ENCODE measurements around the gene LYAR.

LYAR gene

GRCh38 chr4:4271912-4272311, 18.0 kb downstream of the LYAR start:
- no peaks in the 10 kb centered on the region for H3K9me3 ChIP-seq (ENCODE audit: insufficient read depth, low read depth, low read length)
- no peaks in the 10 kb centered on the region for H3K4me1 ChIP-seq (ENCODE audit: control insufficient read depth in 1 of 2, insufficient read depth in 2 of 2, low read length in 2 of 2)
- H3K79me1 ChIP-seq (ENCODE audit: low read length) = no peaks in the 10 kb centered on the region
- no peak overlapping the region for H3K9ac ChIP-seq (ENCODE audit: low read length)
- no peak overlapping the region for H3K23ac ChIP-seq (ENCODE audit: low read length)
- H2BK120ac ChIP-seq (ENCODE audit: insufficient read depth, low read length, poor library complexity) = no peak overlapping the region
- H3K79me2 ChIP-seq (ENCODE audit: control insufficient read depth, insufficient read depth, low read length, poor library complexity) = no peaks in the 10 kb centered on the region
- H3K36me3 ChIP-seq (ENCODE audit: control insufficient read depth in 1 of 2, insufficient read depth in 2 of 2, low read length in 2 of 2) = peaks cover 25 to 42% of the 10 kb centered on the region in 2 experiments
- H2AK5ac ChIP-seq (ENCODE audit: low read length) = no peak overlapping the region
- peak; percentile 40 to 75 for DNase-seq
- no peak overlapping the region for H3K27ac ChIP-seq (ENCODE audit: low read depth, low read length)
- no peak overlapping the region for H3K4me3 ChIP-seq (ENCODE audit: low read depth, low read length)
- no peak overlapping the region for H2AFZ ChIP-seq (ENCODE audit: insufficient read depth, low read length, poor library complexity)
- no peak overlapping the region for H4K8ac ChIP-seq (ENCODE audit: low read depth, low read length)
- no peak overlapping the region for H3K14ac ChIP-seq (ENCODE audit: low read length)
- no peak overlapping the region for H3K4me2 ChIP-seq (ENCODE audit: low read length)
- H3K4ac ChIP-seq (ENCODE audit: low read depth, low read length) = no peak overlapping the region
- WGBS (ENCODE audit: extremely low coverage, insufficient coverage, insufficient read length) = no CpG with 5 or more reads among the region's 10 CpGs
- no peak overlapping the region for H4K91ac ChIP-seq (ENCODE audit: low read depth, low read length)
- no peak overlapping the region for H2BK5ac ChIP-seq (ENCODE audit: low read depth, low read length, poor library complexity)
- no peak overlapping the region for H2BK12ac ChIP-seq (ENCODE audit: low read length)
- H3K18ac ChIP-seq (ENCODE audit: low read length) = no peak overlapping the region
- H4K12ac ChIP-seq (ENCODE audit: low read depth, low read length) = no peak overlapping the region
- no peaks in the 10 kb centered on the region for H3K27me3 ChIP-seq (ENCODE audit: insufficient read depth, low read length)

- Histone ChIP-seq H3K4me1 (ENCODE audit: control insufficient read depth in 1 of 2, insufficient read depth in 2 of 2, low read length in 2 of 2) (no peaks in the 10 kb centered on the region), H2AK5ac (ENCODE audit: low read length) (no peak overlapping the region), H3K9me3 (ENCODE audit: insufficient read depth, low read depth, low read length) (no peaks in the 10 kb centered on the region), H2AFZ (ENCODE audit: insufficient read depth, low read length, poor library complexity) (no peak overlapping the region), H3K36me3 (ENCODE audit: control insufficient read depth in 1 of 2, insufficient read depth in 2 of 2, low read length in 2 of 2) (peaks cover 22 to 37% of the 10 kb centered on the region in 2 experiments), H3K4ac (ENCODE audit: low read depth, low read length) (no peak overlapping the region), H2BK5ac (ENCODE audit: low read depth, low read length, poor library complexity) (no peak overlapping the region), H3K23ac (ENCODE audit: low read length) (no peak overlapping the region), H3K27ac (ENCODE audit: low read depth, low read length) (no peak overlapping the region), H3K4me3 (ENCODE audit: low read depth, low read length) (no peak overlapping the region), H4K91ac (ENCODE audit: low read depth, low read length) (no peak overlapping the region), H4K8ac (ENCODE audit: low read depth, low read length) (no peak overlapping the region), H3K14ac (ENCODE audit: low read length) (no peak overlapping the region), H3K79me2 (ENCODE audit: control insufficient read depth, insufficient read depth, low read length, poor library complexity) (no peaks in the 10 kb centered on the region), H4K12ac (ENCODE audit: low read depth, low read length) (no peak overlapping the region), H3K27me3 (ENCODE audit: insufficient read depth, low read length) (no peaks in the 10 kb centered on the region), H3K79me1 (ENCODE audit: low read length) (no peaks in the 10 kb centered on the region), H2BK12ac (ENCODE audit: low read length) (no peak overlapping the region), H3K9ac (ENCODE audit: low read length) (no peak overlapping the region), H2BK120ac (ENCODE audit: insufficient read depth, low read length, poor library complexity) (no peak overlapping the region), H3K18ac (ENCODE audit: low read length) (no peak overlapping the region), H3K4me2 (ENCODE audit: low read length) (no peak overlapping the region)
- DNase-seq = no peak
- no CpG with 5 or more reads among the region's 4 CpGs for WGBS (ENCODE audit: extremely low coverage, insufficient coverage, insufficient read length)
Measured at GRCh38 chr4:4270529-4270928, 19.4 kb downstream of the LYAR start.

- Histone ChIP-seq H2BK12ac (ENCODE audit: low read length) (no peak overlapping the region), H2BK120ac (ENCODE audit: insufficient read depth, low read length, poor library complexity) (no peak overlapping the region), H3K9me3 (ENCODE audit: insufficient read depth, low read depth, low read length) (no peaks in the 10 kb centered on the region), H4K91ac (ENCODE audit: low read depth, low read length) (no peak overlapping the region), H3K4me3 (ENCODE audit: low read depth, low read length) (no peak overlapping the region), H3K9ac (ENCODE audit: low read length) (no peak overlapping the region), H3K14ac (ENCODE audit: low read length) (no peak overlapping the region), H4K12ac (ENCODE audit: low read depth, low read length) (no peak overlapping the region), H3K27ac (ENCODE audit: low read depth, low read length) (no peak overlapping the region), H3K4me2 (ENCODE audit: low read length) (no peak overlapping the region), H3K4me1 (ENCODE audit: control insufficient read depth in 1 of 2, insufficient read depth in 2 of 2, low read length in 2 of 2) (no peaks in the 10 kb centered on the region), H3K27me3 (ENCODE audit: insufficient read depth, low read length) (no peaks in the 10 kb centered on the region), H2BK5ac (ENCODE audit: low read depth, low read length, poor library complexity) (no peak overlapping the region), H3K4ac (ENCODE audit: low read depth, low read length) (no peak overlapping the region), H3K79me1 (ENCODE audit: low read length) (no peaks in the 10 kb centered on the region), H3K36me3 (ENCODE audit: control insufficient read depth in 1 of 2, insufficient read depth in 2 of 2, low read length in 2 of 2) (peaks cover 21 to 34% of the 10 kb centered on the region in 2 experiments), H3K79me2 (ENCODE audit: control insufficient read depth, insufficient read depth, low read length, poor library complexity) (no peaks in the 10 kb centered on the region), H2AK5ac (ENCODE audit: low read length) (no peak overlapping the region), H2AFZ (ENCODE audit: insufficient read depth, low read length, poor library complexity) (no peak overlapping the region), H4K8ac (ENCODE audit: low read depth, low read length) (no peak overlapping the region), H3K23ac (ENCODE audit: low read length) (no peak overlapping the region), H3K18ac (ENCODE audit: low read length) (no peak overlapping the region)
- WGBS (ENCODE audit: extremely low coverage, insufficient coverage, insufficient read length) = no CpG with 5 or more reads among the region's 4 CpGs
- DNase-seq = no peak
Measured at GRCh38 chr4:4269856-4270255, 20.1 kb downstream of the LYAR start.

- Histone ChIP-seq H3K23ac (ENCODE audit: low read length) (no peak overlapping the region), H3K14ac (ENCODE audit: low read length) (no peak overlapping the region), H3K27ac (ENCODE audit: low read depth, low read length) (no peak overlapping the region), H3K36me3 (ENCODE audit: control insufficient read depth in 1 of 2, insufficient read depth in 2 of 2, low read length in 2 of 2) (peaks cover 20 to 32% of the 10 kb centered on the region in 2 experiments), H3K4ac (ENCODE audit: low read depth, low read length) (no peak overlapping the region), H3K79me2 (ENCODE audit: control insufficient read depth, insufficient read depth, low read length, poor library complexity) (no peaks in the 10 kb centered on the region), H4K8ac (ENCODE audit: low read depth, low read length) (no peak overlapping the region), H4K91ac (ENCODE audit: low read depth, low read length) (no peak overlapping the region), H3K18ac (ENCODE audit: low read length) (no peak overlapping the region), H2AK5ac (ENCODE audit: low read length) (no peak overlapping the region), H3K9ac (ENCODE audit: low read length) (no peak overlapping the region), H3K4me1 (ENCODE audit: control insufficient read depth in 1 of 2, insufficient read depth in 2 of 2, low read length in 2 of 2) (no peaks in the 10 kb centered on the region), H3K4me2 (ENCODE audit: low read length) (no peak overlapping the region), H2BK120ac (ENCODE audit: insufficient read depth, low read length, poor library complexity) (no peak overlapping the region), H2AFZ (ENCODE audit: insufficient read depth, low read length, poor library complexity) (no peak overlapping the region), H2BK12ac (ENCODE audit: low read length) (no peak overlapping the region), H3K4me3 (ENCODE audit: low read depth, low read length) (no peak overlapping the region), H4K12ac (ENCODE audit: low read depth, low read length) (no peak overlapping the region), H3K9me3 (ENCODE audit: insufficient read depth, low read depth, low read length) (no peaks in the 10 kb centered on the region), H3K79me1 (ENCODE audit: low read length) (no peaks in the 10 kb centered on the region), H3K27me3 (ENCODE audit: insufficient read depth, low read length) (no peaks in the 10 kb centered on the region), H2BK5ac (ENCODE audit: low read depth, low read length, poor library complexity) (no peak overlapping the region)
- DNase-seq = no peak
- no CpG with 5 or more reads among the region's 11 CpGs for WGBS (ENCODE audit: extremely low coverage, insufficient coverage, insufficient read length)
Measured at GRCh38 chr4:4269331-4269731, 20.6 kb downstream of the LYAR start.

Measured in trophoblast cell (in vitro differentiated cells and primary cell).